HG03045 (cell line): Measurements from ENCODE around the gene ZBED6.
"Not testable (repeated sequence)": the region's sequence is repeated elsewhere in the genome, so short reads cannot be mapped to it uniquely, and the experiment has no call there.

ENCODE experiments used
- ATAC-seq: cut with Tn5 transposase; IDR thresholded peaks from one replicate; pipeline ENCODE4 v1.9.1; 2021; ENCODE audit warnings: mild to moderate bottlenecking, moderate library complexity; ENCODE audit not compliant: unreplicated experiment

The ZBED6 gene, protein sequence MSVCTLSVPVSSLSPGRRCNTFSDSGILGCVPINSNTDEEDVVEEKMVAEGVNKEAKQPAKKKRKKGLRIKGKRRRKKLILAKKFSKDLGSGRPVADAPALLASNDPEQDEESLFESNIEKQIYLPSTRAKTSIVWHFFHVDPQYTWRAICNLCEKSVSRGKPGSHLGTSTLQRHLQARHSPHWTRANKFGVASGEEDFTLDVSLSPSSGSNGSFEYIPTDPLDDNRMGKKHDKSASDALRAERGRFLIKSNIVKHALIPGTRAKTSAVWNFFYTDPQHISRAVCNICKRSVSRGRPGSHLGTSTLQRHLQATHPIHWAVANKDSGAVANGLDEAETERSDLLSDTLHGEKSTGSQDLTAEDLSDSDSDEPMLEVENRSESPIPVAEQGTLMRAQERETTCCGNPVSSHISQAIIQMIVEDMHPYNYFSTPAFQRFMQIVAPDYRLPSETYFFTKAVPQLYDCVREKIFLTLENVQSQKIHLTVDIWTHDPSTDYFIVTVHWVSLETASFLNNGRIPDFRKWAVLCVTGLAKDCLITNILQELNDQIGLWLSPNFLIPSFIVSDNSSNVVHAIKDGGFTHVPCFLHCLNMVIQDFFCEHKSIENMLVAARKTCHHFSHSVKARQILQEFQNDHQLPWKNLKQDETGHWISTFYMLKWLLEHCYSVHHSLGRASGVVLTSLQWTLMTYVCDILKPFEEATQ (N-terminal part only)

DNA sequence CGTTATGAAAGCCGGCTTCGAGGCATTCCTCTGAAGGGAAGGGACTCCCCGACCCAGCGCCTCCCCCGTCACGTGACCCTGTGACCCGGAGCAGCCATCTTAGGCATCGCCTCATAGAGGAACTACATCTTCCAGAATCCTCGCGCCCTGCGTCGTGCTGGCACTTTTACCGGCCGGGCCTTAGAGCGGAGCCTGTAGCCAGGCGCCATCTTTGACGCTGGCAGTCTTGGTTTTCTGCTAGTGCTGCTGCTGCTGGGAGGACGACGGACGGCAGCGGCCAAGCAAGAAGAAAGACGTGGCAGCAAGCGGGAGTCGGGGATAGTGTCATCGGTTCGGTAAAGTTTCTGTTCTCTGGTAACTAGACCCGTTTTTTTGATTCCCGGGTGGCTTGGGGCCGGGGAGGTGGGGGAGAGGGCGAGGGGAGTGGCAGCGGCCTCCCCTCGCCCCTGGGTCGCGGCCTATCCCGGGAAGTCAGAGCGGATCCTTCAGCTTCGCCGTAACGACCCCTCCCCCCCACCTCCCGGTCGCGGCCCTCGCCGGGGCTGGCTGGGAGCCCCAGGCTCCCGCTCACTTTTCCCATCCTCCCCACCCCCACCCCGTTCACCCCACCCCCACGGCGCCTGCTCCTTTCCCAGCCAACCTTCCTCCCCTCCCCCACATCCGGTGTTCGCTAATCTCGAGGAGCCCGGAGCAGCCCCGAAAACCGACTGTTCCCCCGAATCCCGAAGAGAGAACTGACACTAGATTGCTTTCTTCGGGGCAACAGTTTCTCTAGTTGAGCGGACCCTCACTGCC, at the start of gene ZBED6, which contains the start of gene ZC3H11A:
Gene ZBED6 (plus strand): TSS at position 183 of the 795 bp plus-strand sequence. CDS start 1,900 bp downstream, outside the sequence.
Gene ZC3H11A (plus strand): TSS at position 183 of the 795 bp plus-strand sequence. CDS start 21,448 bp downstream, outside the sequence.
- peak; percentile 98 for ATAC-seq

DNA sequence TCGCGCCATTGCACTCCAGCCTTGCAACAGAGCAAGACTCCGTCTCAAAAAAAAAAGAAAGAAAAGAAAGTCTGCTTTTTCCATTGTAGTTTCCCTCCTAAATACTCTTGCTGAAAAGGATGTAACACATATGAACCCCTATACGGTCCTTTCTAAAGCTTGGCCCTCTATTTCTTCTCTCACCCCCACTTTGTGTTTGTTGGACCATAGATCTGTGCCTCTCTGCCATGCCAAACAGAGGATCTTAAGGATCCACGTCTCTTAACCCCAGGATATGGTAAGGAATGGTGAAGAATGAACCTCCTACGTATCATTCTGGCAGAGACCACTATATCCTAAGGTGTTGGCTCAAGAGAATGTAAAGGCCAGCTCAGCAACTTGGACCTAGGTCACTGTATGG, 49.1 kb upstream of the ZBED6 start:
- no peak for ATAC-seq

DNA sequence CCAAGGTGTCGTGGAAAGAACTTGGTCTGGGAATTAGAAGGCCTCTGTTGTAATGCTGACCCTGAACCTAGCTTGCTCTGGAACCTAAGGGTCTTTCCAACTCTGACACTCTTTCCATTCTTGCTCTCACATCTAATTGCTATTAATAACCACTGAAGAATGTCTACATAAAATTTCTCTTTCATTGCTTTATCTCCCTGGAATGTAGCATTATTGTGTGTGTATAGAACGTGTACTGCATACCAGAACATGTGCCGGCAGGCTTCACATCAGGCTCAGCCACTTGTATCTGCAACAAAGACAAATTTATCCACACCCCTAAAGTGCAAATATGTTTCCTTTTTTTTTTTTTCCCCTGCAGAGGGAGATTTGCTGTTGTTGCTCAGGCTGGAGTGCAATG, 44.4 kb upstream of the ZBED6 start:
- no peak for ATAC-seq

DNA sequence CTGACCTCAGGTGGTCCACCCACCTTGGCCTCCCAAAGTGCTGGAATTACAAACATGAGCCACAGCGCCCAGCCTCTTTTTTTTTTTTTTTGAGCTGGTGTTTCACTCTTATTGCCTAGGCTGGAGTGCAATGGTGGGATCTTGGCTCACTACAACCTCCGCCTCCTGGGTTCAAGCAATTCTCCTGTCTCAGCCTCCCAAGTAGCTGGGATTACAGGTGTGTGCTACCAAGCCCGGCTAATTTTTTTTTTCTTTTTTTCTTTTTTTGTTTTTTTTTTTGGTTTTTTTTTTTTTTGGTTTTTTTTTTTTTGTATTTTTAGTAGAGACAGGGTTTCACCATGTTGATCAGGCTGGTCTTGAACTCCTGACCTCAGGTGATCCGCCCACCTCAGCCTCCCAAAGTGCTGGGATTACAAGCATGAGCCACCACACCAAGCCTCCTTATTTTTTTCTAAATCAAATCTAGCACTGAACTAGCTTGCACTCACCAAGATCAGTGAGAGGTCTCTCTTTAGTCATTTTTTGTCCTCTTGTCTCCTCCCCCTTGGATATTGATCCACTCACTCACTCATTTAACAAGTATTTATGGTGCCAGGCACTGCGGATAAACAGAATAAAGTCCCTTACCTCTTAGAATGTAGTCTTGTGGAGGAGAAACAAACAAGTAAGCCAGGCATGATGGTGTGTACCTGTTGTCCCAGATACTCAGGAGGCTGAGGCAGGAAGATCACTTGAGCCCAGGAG, 43.6 kb upstream of the ZBED6 start:
- not testable (repeated sequence) for ATAC-seq

DNA sequence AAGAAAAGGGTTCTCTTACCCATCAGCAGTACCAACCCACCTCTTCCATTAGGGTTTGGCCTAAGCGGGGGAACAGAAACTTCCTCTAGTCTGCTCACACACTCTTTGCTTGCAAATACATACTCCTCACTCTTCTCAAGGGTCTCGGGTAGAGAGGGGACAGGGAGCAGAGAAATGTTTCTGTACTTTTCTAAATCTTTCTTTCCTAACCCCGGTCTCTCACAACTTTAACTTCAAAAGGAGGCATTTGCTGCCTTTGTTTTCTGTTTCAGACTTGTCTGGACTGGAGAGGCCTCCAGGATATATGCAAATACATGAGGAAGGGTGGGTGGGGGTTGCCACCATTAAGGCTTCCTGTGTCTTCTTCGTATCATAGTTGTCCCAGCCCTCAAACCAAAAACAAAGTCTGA, 41.0 kb upstream of the ZBED6 start:
- peak; percentile 64 for ATAC-seq

DNA sequence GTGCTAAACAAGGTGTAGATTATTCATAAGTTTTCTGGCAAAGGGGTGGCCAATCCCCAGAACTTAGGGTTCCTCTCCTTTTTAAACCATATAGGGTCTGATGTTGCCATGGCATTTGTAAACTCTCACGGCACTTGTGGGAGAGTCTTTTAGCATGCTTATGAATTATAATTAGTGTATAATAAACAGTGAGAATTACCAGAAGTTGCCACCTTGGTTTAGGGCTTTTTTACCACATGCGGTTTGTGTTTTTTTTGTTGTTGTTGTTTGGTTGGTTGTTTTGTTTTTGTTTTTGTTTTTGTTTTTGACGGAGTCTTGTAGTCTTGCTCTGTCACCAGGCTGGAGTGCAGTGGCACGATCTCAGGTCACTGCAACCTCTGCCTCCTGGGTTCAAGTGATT, 39.4 kb upstream of the ZBED6 start:
- ATAC-seq: no peak

DNA sequence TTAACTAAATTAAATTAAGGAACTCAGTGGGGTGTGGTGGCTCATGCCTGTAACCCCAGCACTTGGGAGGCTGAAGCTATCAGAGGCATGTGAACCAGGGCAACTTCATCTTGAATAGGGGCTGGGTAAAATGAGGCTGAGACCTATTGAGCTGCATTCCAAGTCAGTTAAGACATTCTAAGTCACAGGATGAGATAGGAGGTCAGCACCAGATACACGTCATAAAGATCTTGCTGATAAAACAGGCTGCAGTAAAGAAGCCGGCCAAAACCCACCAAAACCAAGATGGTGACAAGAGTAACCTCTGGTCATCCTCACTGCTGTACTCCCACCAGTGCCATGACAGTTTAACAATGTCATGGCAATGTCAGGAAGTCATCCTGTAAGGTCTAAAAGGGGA, 36.7 kb upstream of the ZBED6 start:
- ATAC-seq: not testable (repeated sequence)

DNA sequence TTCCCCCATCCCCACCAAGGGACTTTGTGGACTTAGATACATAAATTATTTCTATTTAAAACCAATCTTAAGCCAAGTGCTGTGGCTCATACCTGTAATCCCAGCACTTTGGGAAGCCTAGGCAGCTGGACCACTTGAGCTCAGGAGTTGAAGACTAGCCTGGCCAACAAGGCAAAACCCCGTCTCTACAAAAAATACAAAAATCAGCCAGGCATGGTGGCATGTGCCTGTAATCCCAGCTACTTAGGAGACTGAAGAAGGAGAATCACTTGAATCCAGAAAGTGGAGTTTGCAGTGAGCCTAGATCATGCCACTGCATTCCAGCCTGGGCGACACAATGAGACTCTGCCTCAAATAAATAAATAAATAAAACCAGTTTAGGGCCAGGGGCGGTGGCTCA, 34.9 kb upstream of the ZBED6 start:
- no peak for ATAC-seq

DNA sequence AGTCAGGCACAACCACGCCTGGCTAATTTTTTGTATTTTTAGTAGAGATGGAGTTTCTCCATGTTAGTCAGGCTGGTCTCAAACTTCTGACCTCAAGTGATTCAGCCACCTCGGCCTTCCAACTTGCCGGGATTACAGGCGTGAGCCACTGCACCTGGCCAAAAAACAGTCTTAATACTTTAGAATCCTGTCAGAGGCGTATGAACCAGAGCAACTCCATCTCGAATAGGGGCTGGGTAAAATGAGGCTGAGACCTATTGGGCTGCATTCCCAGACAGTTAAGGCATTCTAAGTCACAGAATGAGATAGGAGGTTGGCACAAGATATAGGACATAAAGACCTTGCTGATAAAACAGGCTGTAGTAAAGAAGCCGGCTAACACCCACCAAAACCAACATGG, 33.5 kb upstream of the ZBED6 start:
- ATAC-seq: not testable (repeated sequence)

DNA sequence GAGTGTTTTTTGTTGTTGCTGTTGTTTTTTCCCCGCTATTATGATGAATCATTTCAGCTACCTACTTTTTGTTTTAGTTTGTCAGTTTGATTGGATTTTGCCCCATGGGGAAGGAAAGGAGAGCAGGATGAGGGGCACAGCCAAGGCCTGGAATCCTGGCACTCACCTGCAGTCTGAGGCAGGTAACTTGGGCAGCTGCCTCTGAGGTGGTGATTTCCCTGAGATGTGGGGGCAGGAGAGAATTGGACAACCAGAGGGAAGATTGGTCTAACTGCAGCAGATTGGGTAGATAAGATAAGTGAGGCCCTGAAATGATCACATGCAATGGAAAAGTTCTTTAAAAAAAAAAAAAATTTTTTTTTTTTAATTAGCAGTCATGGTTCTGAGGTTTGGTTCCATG, 31.9 kb upstream of the ZBED6 start:
- ATAC-seq: no peak

DNA sequence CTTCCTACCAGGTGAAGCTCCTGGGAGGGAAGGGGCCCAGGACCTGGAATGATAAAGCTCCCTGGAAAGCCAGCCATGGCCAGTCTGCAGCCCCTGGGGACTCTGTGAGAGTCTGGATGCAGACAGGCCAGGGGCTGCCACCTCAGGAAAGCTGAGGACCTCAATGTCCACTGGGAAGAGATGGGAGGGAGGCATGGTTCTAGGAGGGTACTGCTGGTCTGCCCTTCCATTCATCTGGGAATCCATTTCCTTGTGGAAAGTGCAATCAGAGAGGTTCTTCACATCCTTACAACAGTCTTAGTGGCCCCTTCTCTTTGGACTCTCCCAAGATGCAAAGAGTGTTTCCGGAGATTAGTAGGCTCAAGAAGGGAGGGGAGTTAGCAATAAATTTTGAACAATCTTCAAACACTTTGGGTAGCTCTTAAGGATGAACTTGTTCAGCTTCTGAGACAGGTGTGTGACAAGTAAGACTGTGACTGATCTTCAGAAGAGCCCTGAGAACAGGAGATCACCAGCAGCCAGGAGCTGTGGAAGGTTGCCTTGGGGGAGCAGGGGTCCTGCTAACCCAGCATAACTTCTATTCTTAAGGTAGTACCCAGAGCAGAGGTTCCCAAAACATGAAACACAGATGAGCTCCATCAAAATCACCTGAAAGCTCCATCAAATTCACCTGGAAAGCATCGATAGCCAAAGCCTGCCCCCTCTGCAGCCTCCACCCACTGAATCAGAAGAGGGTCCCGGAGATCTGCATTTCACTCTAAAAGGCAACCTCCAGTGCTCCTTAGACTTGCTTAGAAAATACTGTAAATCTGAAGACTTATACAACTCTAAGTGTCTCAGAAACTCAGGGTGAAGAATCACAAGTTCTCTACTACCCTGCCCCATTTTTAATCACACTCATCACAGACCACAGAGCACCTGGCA, 31.1 kb upstream of the ZBED6 start:
- ATAC-seq: no peak

DNA sequence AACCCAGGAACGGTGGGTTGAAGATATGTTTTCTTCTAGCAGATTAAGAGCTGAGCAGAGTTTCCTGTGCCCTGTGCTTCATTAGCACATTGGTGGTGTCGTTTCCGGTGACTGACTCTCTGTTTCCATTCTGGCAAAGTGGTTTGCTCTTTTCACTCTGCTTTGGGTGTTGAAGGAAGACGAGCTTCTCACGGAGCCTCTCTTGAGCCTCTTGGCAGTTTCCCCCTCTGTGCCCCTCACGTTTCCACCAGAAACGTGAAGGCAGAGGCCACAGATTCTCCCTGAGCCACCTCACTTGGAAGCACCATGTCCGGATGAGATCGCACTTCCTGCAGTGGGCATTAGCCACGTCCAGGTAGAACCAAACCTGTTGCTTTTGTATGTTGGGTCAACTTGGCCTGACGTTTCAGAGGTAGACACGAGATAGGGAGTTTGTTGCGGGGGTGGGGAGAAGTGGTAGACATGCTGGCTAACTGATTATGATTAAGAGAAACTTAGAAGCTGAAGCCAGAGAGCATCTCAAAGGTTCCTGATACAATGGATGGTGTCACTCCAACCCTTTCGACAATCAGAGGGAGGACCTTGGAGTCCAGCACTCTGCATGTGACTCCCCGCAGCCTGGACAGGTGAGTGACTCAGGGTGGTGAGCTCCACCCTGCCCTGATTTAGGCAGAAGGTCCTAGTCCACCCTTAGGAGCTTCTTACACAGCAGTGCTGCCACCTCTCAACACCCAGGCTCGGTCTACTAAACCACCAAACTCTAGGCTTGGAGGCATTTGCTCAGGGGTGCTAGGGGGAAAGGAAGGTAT, 30.2 kb upstream of the ZBED6 start, which contains the start of gene LAX1:
Gene LAX1 (plus strand): TSS at position 155 of the 809 bp plus-strand sequence. CDS start 383 bp downstream, at position 538.
- peak; percentile 70 for ATAC-seq

DNA sequence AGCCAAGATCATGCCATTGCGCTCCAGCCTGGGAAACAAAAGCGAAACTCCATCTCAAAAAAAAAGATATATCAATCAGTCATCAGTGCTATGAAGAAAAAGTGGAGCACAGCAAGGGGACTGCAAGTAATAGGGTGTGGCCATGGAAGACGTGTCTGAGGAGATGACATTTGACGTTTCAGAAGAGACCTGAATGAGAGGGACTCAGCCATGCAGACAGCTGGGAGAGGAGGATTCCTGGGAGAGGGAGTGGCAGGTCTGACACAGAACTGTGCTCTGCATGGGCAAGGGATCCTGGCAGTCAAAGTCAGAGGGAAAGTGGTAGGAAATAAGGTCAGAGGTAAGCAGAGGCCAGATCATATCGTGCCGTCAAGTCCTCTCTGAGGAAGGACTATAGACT, 27.2 kb upstream of the ZBED6 start:
- ATAC-seq: no peak

DNA sequence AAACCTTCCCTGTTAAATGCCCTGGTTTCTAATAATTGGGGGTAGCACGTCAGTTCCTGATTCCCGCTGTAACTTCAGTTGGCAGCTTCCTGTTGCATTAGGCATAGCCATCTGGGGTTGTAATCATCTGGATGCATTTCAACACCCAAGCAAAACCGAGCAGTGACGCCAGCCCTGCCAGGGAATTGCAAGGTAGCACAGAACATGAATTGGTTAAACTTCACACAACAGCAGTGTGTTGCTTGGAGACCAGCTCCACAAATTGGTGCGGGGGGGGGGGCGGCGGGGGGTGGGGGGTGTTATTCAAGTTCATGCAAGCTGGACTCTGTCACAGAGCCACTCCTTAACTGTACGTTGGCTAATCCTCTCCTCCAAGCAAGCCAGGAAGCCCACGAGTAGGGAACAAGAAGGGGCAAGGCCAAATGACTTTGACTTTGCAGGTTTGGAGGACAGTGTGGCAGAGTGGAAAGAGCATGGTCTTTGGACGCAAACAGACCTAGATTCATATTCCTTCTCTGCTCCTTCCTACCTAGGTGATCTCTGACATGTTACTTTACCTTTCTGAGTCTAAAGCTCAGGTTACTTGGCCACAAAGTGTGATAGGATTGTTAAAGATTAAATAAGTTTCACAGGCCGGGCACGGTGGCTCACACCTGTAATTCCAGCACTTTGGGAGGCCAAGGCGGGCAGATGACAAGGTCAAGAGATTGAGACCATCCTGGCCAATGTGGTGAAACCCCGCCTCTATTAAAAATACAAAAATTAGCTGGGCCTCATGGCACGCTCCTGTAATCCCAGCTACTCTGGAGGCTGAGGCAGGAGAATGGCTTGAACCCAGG, 25.7 kb upstream of the ZBED6 start:
- no peak for ATAC-seq

DNA sequence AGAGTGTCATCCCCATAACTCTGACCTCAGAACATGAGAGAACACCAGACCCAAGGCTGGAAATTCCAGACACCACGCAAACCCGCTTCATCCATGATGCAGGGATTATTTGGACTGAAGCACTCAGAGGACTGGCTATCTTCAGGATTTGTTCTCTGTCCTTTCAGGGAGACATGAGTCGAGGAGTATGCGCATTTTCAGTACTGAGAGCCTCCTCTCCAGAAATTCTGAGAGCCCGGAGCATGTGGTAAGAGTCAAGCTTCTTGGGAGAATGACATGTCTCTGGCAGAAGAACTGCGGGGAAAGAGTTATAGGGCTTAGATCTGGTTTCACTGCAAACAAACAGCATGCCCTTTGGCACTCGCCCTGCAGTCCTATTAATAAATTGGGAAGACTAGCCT, 23.5 kb upstream of the ZBED6 start:
- ATAC-seq: no peak

DNA sequence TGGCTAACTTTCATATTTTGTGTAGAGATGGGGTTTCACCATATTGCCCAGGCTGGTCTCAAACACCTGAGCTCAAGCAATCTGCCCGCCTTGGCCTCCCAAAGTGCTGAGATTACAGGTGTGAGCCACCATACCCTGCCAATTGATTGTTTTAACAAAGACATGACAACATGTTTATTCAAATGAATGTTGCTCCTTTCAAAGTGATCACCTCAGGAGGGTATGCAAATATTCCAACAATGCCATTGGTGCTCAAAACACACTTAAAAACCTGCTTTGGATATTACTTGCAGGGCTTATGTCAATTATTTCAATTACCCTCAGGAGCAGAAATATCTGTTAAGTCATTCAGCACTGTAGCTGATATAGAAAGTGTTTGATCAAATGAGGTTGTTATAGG, 22.6 kb upstream of the ZBED6 start:
- ATAC-seq: no peak

DNA sequence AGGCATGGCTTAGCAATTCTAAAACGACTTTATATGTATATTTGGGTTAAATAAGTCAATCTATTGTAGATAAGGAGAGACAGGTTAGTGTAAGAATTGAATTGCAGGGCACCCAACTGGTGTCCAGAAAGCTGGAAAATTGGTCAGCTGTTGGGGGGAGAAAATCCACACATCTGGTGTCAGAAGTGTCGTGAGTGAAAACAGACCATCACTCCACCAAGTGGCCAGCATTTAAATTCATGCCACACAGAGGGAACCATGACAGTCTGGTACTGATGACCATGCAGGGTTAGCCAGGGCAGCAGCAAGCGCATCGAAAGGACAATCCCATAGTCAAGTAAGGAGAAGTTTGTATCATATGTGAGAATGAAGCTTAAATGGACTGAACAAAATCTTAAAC, 18.8 kb upstream of the ZBED6 start:
- ATAC-seq: no peak

DNA sequence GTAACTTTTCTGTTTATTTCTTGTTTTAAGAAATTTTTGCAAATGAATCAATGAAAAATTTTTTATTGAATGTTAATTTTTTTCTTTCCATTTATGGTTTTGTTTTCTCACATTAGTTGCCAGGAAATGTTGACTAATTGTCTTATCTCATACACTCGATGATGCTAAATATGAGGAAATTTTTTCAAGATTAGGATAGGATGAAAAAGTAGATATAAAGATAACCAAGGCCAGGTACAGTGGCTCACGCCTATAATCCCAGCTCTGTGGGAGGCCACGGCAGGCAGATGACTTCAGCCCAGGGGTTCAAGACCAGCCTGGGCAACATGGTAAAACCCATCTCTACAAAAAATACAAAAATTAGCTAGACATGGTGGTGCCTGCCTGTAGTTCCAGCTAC, 17.8 kb upstream of the ZBED6 start:
- no peak for ATAC-seq
